ENCODE measurements around the gene LRRC14B. TPM values are rescaled to one million over a fixed set of nuclear protein-coding genes. Genes with fewer than 3 reads are reported as not detected.
A peak's percentile ranks its signal among the peaks of the same experiment; 100 is the strongest.
"Not testable (repeated sequence)": the region's sequence is repeated elsewhere in the genome, so short reads cannot be mapped to it uniquely, and the experiment has no call there.

LRRC14B gene
- total RNA-seq, 4 donors from 2014 or later = not detected

DNA sequence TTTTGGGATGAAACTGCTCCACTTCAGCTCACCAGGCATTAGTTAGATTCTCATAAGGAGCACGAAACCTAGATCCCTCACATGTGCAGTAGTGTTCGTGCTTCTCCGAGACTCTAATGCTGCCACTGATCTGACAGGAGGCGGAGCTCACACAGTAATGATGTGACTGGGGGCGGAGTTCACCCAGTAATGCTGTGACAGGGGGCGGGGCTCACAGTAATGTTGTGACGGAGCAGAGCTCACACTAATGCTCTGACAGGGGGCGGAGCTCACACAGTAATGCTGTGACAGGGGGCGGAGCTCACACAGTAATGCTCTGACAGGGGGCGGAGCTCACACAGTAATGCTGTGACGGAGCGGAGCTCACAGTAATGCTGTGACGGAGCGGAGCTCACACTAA is 27.1 kb upstream of the LRRC14B start:
- TF ChIP-seq POLR2AphosphoS5 (IDR thresholded peaks at IDR 0.05) = no peak
- no peak for TF ChIP-seq POLR2A (IDR thresholded peaks at IDR 0.05)
- TF ChIP-seq, protein P1, sequence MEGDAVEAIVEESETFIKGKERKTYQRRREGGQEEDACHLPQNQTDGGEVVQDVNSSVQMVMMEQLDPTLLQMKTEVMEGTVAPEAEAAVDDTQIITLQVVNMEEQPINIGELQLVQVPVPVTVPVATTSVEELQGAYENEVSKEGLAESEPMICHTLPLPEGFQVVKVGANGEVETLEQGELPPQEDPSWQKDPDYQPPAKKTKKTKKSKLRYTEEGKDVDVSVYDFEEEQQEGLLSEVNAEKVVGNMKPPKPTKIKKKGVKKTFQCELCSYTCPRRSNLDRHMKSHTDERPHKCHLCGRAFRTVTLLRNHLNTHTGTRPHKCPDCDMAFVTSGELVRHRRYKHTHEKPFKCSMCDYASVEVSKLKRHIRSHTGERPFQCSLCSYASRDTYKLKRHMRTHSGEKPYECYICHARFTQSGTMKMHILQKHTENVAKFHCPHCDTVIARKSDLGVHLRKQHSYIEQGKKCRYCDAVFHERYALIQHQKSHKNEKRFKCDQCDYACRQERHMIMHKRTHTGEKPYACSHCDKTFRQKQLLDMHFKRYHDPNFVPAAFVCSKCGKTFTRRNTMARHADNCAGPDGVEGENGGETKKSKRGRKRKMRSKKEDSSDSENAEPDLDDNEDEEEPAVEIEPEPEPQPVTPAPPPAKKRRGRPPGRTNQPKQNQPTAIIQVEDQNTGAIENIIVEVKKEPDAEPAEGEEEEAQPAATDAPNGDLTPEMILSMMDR (IDR thresholded peaks at IDR 0.05) = no peak
- no peak for TF ChIP-seq EP300 (IDR thresholded peaks at IDR 0.05)
- H3K4me1 ChIP-seq = no peaks in the 10 kb centered on the region
- H3K27ac ChIP-seq = no peak overlapping the region
- H3K9me3 ChIP-seq = no peaks in the 10 kb centered on the region
- H3K4me3 ChIP-seq = no peak overlapping the region
- no peaks in the 10 kb centered on the region for H3K36me3 ChIP-seq
- H3K27me3 ChIP-seq = peaks cover 3% of the 10 kb centered on the region
- DNase-seq (ENCODE audit: low spot score in 2 of 2) = no peak
- WGBS = 79% methylated on average over 12 of the region's 14 CpGs

DNA sequence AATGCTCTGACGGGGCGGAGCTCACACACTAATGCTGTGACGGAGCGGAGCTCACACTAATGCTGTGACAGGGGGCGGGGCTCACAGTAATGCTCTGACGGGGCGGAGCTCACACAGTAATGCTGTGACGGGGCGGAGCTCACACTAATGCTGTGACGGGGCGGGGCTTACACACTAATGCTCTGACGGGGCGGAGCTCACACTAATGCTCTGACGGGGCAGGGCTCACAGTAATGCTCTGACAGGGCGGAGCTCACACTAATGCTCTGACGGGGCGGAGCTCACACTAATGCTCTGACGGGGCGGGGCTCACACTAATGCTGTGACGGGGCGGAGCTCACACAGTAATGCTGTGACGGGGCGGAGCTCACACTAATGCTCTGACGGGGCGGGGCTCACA is 26.5 kb upstream of the LRRC14B start:
- not testable (repeated sequence) for H3K27me3 ChIP-seq; DNase-seq (ENCODE audit: low spot score in 2 of 2); H3K27ac ChIP-seq; H3K9me3 ChIP-seq; H3K4me3 ChIP-seq; H3K4me1 ChIP-seq; H3K36me3 ChIP-seq
- 94% methylated on average over 16 of the region's 25 CpGs for WGBS

DNA sequence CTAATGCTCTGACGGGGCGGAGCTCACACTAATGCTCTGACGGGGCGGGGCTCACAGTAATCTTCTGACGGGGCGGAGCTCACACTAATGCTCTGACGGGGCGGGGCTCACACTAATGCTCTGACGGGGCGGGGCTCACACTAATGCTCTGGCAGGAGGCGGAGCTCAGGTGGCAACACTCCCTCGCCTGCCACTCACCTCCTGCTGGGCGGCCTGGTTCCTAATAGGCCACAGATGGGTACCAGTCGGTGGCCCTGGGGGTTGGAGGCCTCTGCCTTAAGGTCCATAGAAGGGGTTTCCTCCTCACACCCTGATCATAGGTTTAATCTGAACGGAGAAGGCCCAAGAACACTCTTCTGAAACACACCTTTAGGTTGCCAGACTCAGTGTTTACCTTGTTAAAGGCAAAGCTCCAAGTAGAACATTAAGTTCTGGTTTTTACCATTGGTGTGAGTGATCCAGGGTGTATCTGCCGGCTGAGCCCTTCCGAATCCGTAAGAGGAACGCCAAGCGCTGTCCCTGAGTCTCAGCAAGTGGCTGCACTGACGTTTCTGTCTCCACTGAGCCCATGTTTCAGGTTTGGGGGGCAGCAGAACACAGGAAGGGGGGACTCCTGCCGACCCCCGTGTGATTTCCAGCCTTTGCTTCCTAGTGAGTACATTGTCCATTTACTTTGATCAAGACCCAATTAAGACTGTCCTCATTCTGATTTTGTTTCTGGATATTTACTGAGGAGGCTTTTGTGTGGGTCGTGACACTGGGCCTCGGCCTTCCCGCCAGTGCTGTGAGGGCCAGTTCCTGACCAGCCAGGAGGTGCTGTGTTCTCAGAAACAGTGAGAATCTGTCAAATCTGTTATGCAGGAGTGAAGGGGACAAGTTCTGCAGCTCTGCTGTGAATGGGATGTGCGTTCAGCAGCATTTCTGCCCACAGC is 24.6 kb upstream of the LRRC14B start:
- Histone ChIP-seq H3K36me3 (no peaks in the 10 kb centered on the region), H3K4me3 (no peak overlapping the region), H3K4me1 (no peaks in the 10 kb centered on the region), H3K27ac (no peak overlapping the region), H3K27me3 (peaks cover 1% of the 10 kb centered on the region), H3K9me3 (no peaks in the 10 kb centered on the region)
- DNase-seq (ENCODE audit: low spot score in 2 of 2) = peak in 1 of 2 donors; percentile 70
- 90% methylated on average over 18 of the region's 27 CpGs for WGBS
- TF ChIP-seq, protein P1 (IDR thresholded peaks at IDR 0.05) = no peak
- TF ChIP-seq POLR2AphosphoS5 (IDR thresholded peaks at IDR 0.05) (no peak), EP300 (IDR thresholded peaks at IDR 0.05) (no peak), POLR2A (IDR thresholded peaks at IDR 0.05) (no peak)

DNA sequence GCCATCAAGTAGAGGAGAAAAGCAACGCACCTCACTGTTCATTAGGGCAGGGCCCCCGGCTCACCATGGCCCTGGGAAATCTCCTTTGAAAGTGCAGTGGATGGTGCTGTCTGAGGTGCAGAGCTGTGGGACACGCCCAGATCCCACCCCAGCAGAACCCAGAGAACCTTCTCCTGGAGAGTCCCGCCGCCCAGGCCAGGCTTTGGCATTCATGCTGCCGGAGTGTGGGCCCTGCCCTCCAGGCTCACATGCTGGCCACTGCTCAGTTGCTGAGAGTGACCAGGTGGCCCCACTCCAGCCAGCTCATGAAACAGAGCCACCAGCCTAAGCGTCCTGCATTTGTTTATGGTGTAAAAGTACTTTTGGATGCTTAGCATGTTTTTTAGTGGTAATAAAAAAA is 23.8 kb upstream of the LRRC14B start:
- DNase-seq (ENCODE audit: low spot score in 2 of 2) = peak in 1 of 2 donors; percentile 69

DNA sequence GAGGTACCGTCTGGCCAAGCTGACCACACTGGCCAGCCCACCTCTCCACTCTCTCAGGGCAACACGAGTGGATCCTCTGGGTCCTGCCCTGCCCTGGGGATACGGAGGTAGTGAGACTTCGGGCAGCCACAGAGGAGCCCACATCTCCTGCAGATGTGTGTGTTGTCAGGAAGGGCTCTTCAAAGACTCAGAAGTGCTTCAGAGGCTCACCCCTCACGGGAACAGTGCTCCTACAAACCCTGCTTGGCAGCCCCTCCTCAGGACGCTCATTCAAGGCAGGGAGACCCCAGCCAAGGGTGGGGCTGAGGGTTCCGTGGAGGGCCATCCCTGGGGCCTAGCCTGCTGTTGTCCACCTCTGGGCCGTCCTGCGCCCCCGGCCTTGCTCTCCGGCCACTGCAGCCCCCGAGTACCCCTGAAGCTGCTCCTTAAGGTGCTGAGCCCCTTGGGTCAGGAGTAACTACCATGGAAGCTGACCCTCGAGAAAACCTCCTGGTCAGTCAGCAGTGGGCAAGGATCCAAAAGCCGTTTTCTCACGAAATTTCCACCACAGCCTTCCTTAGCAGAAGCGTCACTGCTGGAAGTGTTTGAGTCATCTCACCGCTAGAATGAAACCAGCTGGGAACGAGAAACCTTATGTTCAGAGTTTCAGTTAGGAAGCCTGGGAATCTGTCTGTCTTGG is 23.2 kb upstream of the LRRC14B start:
- WGBS = 60% methylated on average over 9 of the region's 18 CpGs
- Histone ChIP-seq H3K27me3 (peaks cover 10% of the 10 kb centered on the region), H3K27ac (no peak overlapping the region), H3K36me3 (no peaks in the 10 kb centered on the region), H3K9me3 (no peaks in the 10 kb centered on the region), H3K4me3 (no peak overlapping the region), H3K4me1 (no peaks in the 10 kb centered on the region)
- TF ChIP-seq, protein P1 (IDR thresholded peaks at IDR 0.05) = no peak
- TF ChIP-seq POLR2AphosphoS5 (IDR thresholded peaks at IDR 0.05) = no peak
- no peak for TF ChIP-seq EP300 (IDR thresholded peaks at IDR 0.05)
- TF ChIP-seq POLR2A (IDR thresholded peaks at IDR 0.05) = no peak
- peak in 1 of 2 donors; percentile 70 for DNase-seq (ENCODE audit: low spot score in 2 of 2)

More for the DNA sequence above, 23.8 kb upstream of the LRRC14B start:
- H3K27me3 ChIP-seq = peaks cover 7% of the 10 kb centered on the region
- no peak overlapping the region for H3K27ac ChIP-seq
- TF ChIP-seq EP300 (IDR thresholded peaks at IDR 0.05) (no peak), POLR2A (IDR thresholded peaks at IDR 0.05) (no peak), POLR2AphosphoS5 (IDR thresholded peaks at IDR 0.05) (no peak)
- TF ChIP-seq, protein P1 (IDR thresholded peaks at IDR 0.05) = no peak
- no peaks in the 10 kb centered on the region for H3K36me3 ChIP-seq
- no peaks in the 10 kb centered on the region for H3K4me1 ChIP-seq
- no peaks in the 10 kb centered on the region for H3K9me3 ChIP-seq
- WGBS = 92% methylated on average over 3 of the region's 7 CpGs
- H3K4me3 ChIP-seq = no peak overlapping the region

All from suprapubic skin (tissue), 4 donors.